A549 (cell line): Measurements from ENCODE around the gene UBA52. TPM values are rescaled to one million over a fixed set of nuclear protein-coding genes. Genes with fewer than 3 reads are reported as not detected.
A peak's percentile ranks its signal among the peaks of the same experiment; 100 is the strongest.

Experiments used
- ATAC-seq, 2 experiments: fragments of 200-7000 bp in 1 of 2; fragments of >200 bp in 1 of 2; cut with Nextera tagmentation in 1 of 2; cut with Tn5 transposase in 1 of 2; 3 replicates each; pipeline versions ENCODE4 v1.8.0 to v1.9.1; 2018 to 2020; ENCODE audit warnings: mild to moderate bottlenecking in 1 of 2, moderate library complexity in 1 of 2
- CTCF ChIA-PET: fragments of 300-600 bp; sonication (Branson Sonifier 250); formaldehyde crosslinking; extraction: SDS; loops from one replicate; lab custom pipeline; 2021; ENCODE audit warnings: antibody characterized with exemption, inconsistent platforms; lab: Yijun Ruan, JAX
- POLR2A ChIA-PET: fragments of 350-600 bp; formaldehyde crosslinking; extraction: SDS; loops from one replicate; lab custom pipeline; 2021; ENCODE audit warnings: antibody characterized with exemption, inconsistent platforms; lab: Yijun Ruan, JAX
- DNase-seq, 2 experiments: peaks; one replicate each; pipeline versions ENCODE4 v3.0.0 to v3.0.0-alpha.2; 2011 to 2016; ENCODE audit warnings: low read depth in 1 of 2, low spot score in 1 of 2
- FAIRE-seq: peaks from 2 replicates; lab custom pipeline; 2011; peaks lifted over from hg19 to GRCh38; lab: Jason Lieb, UNC
- H3K27ac ChIP-seq, 2 experiments: fragments of >200 bp; sonication (Bioruptor Twin); formaldehyde crosslinking; 3 replicates each; pipeline ENCODE4 v1.5.1; 2016 to 2017
- H3K4me1 ChIP-seq: fragments of >200 bp; sonication (Bioruptor Twin); formaldehyde crosslinking; 3 replicates; pipeline ENCODE4 v1.6.1; 2016
- H3K4me2 ChIP-seq: fragments of >200 bp; sonication (Bioruptor Twin); formaldehyde crosslinking; 3 replicates; pipeline ENCODE4 v1.6.1; 2016
- H3K4me3 ChIP-seq: fragments of >200 bp; sonication (Bioruptor Twin); formaldehyde crosslinking; 3 replicates; pipeline ENCODE4 v1.5.1; 2016
- H3K9me3 ChIP-seq: fragments of >200 bp; sonication (Bioruptor Twin); formaldehyde crosslinking; 3 replicates; pipeline ENCODE4 v1.6.1; 2016
- BHLHE40 ChIP-seq: IDR thresholded peaks from 2 replicates; pipeline ENCODE4 v1.6.1; 2012; ENCODE audit warnings: low read depth, low read length, inconsistent platforms
- CBX2 ChIP-seq: fragments of 200-600 bp; sonication (generic); IDR thresholded peaks from 2 replicates; pipeline ENCODE4 v1.6.1; 2016; ENCODE audit warnings: low read depth, mild to moderate bottlenecking, borderline replicate concordance
- CBX8 ChIP-seq: fragments of 200-600 bp; sonication (generic); IDR thresholded peaks from 2 replicates; pipeline ENCODE4 v1.6.1; 2016
- CHD2 ChIP-seq: fragments of 150-350 bp; IDR thresholded peaks from 2 replicates; pipeline ENCODE4 v1.6.1; 2014; ENCODE audit warnings: low read length; ENCODE audit not compliant: partially characterized antibody
- CHD4 ChIP-seq: fragments of 200-600 bp; sonication (generic); IDR thresholded peaks from 2 replicates; pipeline ENCODE4 v1.6.1; 2016; ENCODE audit warnings: antibody characterized with exemption, mild to moderate bottlenecking, borderline replicate concordance
- ESRRA ChIP-seq: fragments of 150-350 bp; IDR thresholded peaks from 2 replicates; pipeline ENCODE4 v1.6.1; 2014; ENCODE audit warnings: mild to moderate bottlenecking, low read length, borderline replicate concordance
- FOXS1 ChIP-seq: fragments of 250-450 bp; sonication (Bioruptor Pico); IDR thresholded peaks from 2 replicates; pipeline ENCODE4 v1.5.0; 2020; ENCODE audit warnings: mild to moderate bottlenecking, moderate library complexity
- HDAC2 ChIP-seq: fragments of 200-600 bp; sonication (generic); IDR thresholded peaks from 2 replicates; pipeline ENCODE4 v1.6.1; 2016
- JUN ChIP-seq, 2 experiments: fragments of >200 bp; sonication (Bioruptor Twin); formaldehyde crosslinking; IDR thresholded peaks; 2 replicates in 1 of 2; 3 replicates in 1 of 2; pipeline ENCODE4 v1.6.1; 2016 to 2017
- JUNB ChIP-seq: fragments of >200 bp; sonication (Bioruptor Twin); formaldehyde crosslinking; IDR thresholded peaks from 2 replicates; pipeline ENCODE4 v1.6.1; 2016
- MAFK ChIP-seq: fragments of 450-650 bp; IDR thresholded peaks from 2 replicates; pipeline ENCODE4 v1.6.1; 2014; ENCODE audit not compliant: partially characterized antibody
- NPAS2 ChIP-seq: fragments of 250-450 bp; sonication (Bioruptor Pico); IDR thresholded peaks from 2 replicates; pipeline ENCODE4 v1.8.0; 2022; ENCODE audit warnings: mild to moderate bottlenecking, moderate library complexity, borderline replicate concordance
- NR3C1 ChIP-seq: fragments of >200 bp; sonication (Bioruptor Twin); formaldehyde crosslinking; IDR thresholded peaks from 3 replicates; pipeline ENCODE4 v1.6.1; 2017
- PHF8 ChIP-seq: fragments of 200-600 bp; sonication (generic); IDR thresholded peaks from 2 replicates; pipeline ENCODE4 v1.6.1; 2016; ENCODE audit warnings: low read depth, mild to moderate bottlenecking, antibody characterized with exemption, moderate library complexity, borderline replicate concordance
- POLR2AphosphoS2 ChIP-seq: conservative IDR thresholded peaks from 2 replicates; pipeline ENCODE4 v1.6.1; 2012; ENCODE audit warnings: low read length, improper control_type of control experiment, inconsistent platforms
- RFX5 ChIP-seq: fragments of 450-650 bp; IDR thresholded peaks from 2 replicates; pipeline ENCODE4 v1.7.1; 2014; ENCODE audit warnings: antibody characterized with exemption, mild to moderate bottlenecking, moderate library complexity
- SMC3 ChIP-seq: fragments of >200 bp; sonication (Bioruptor Twin); formaldehyde crosslinking; IDR thresholded peaks from 3 replicates; pipeline ENCODE4 v1.6.1; 2018; ENCODE audit warnings: inconsistent platforms
- TFCP2L1 ChIP-seq: fragments of 250-450 bp; sonication (Bioruptor Pico); IDR thresholded peaks from 2 replicates; pipeline ENCODE4 v1.5.0; 2021; ENCODE audit warnings: mild to moderate bottlenecking
- ZC3H11A ChIP-seq: fragments of 450-650 bp; IDR thresholded peaks from 2 replicates; pipeline ENCODE4 v1.6.1; 2014; ENCODE audit warnings: antibody characterized with exemption, mild to moderate bottlenecking
- ZFP36 ChIP-seq: fragments of 450-650 bp; IDR thresholded peaks from 2 replicates; pipeline ENCODE4 v1.6.1; 2014; ENCODE audit warnings: borderline replicate concordance; ENCODE audit not compliant: partially characterized antibody
- ZSCAN20 ChIP-seq: fragments of 250-450 bp; sonication (Bioruptor Pico); IDR thresholded peaks from 2 replicates; pipeline ENCODE4 v1.8.0; 2022; ENCODE audit warnings: mild to moderate bottlenecking, moderate library complexity
- WGBS: methylation state at CpG from one replicate; pipeline ENCODE4 v1.1.6; 2017; ENCODE audit errors: missing lambda C conversion rate; 5-methylcytosine and 5-hydroxymethylcytosine counted together
- polyA plus RNA-seq, 4 experiments: library from polyadenylated mRNA; depleted of rRNA in 3 of 4; stranded (reverse); fragments of >200 nt; fragmentation: RNase III in 1 of 4; extraction: RNeasy Plus Mini Kit Qiagen cat#74134 plus additional on column Dnase treatment in 1 of 4; gene quantifications; 2 replicates in 3 of 4; 3 replicates in 1 of 4; pipeline ENCODE4 v1.2.3, GENCODE V29; 2011 to 2017
- TF ChIP-seq, protein P1 (sequence below): fragments of >200 bp; sonication (Bioruptor Twin); formaldehyde crosslinking; IDR thresholded peaks from 3 replicates; pipeline ENCODE4 v1.6.1; 2016
- TF ChIP-seq, protein P2 (sequence below): fragments of >200 bp; sonication (Bioruptor Twin); formaldehyde crosslinking; IDR thresholded peaks from 3 replicates; pipeline ENCODE4 v1.5.1; 2016
- TF ChIP-seq, protein P3 (sequence below): fragments of 150-350 bp; IDR thresholded peaks from 2 replicates; pipeline ENCODE4 v1.6.1; 2014; ENCODE audit warnings: low read depth, mild to moderate bottlenecking, low read length
- TF ChIP-seq, protein P4 (sequence below): IDR thresholded peaks from 2 replicates; pipeline ENCODE4 v1.6.1; 2012

The UBA52 gene
- polyA plus RNA-seq, 2 of the 4 experiments (the other 2 are of a cell fraction), result 888 to 942 TPM

DNA sequence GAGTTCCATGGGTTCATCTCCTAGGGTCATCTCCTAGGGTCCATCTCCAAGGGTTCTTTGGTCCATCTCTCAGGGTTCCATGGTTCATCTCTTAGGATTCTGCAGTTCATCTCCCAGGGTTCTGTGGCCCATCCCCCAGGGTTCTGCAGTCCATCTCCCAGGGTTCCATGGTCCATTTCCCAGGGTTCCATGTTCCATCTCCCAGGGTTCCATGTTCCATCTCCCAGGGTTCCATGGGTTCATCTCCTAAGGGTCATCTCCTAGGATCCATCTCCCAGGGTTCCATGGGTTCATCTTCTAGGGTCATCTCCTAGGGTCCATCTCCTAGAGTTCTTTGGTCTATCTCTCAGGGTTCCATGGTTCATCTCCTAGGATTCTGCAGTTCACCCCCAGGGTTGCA, 45.9 kb downstream of the UBA52 start (continued):
- no peak for TF ChIP-seq TFCP2L1

DNA sequence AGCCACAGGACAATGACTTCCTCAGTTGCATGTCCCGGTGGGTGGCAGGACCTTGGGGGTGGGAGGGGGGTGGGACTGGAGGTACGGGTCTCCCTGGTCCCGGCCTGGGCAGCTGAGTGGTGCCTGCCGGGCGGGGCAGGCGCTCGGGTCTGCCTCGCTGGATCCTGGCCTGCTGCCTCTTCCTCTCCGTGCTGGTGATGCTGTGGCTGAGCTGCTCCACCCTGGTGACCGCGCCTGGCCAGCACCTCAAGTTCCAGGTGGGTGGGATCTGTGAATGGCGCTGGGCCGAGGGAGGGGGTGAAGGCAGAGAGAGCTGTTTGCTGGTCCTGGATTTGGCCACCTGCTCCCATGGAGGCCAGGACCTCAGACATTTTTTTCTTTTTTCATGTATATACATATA, 46.6 kb downstream of the UBA52 start:
- no peaks in the 10 kb centered on the region for H3K9me3 ChIP-seq
- CTCF ChIA-PET, result no interaction called here
- 88% methylated on average over 4 of the region's 13 CpGs for WGBS
- H3K4me2 ChIP-seq, result no peak overlapping the region
- no peak for TF ChIP-seq CBX8
- TF ChIP-seq, all 56 proteins: peak for 0
- Histone ChIP-seq H3K27ac (no peak overlapping the region), H3K4me3 (no peak overlapping the region), H3K4me1 (0 out of 3 replicates have a peak, but pooled peaks cover under 1% of the 10 kb centered on the region)
- FAIRE-seq, result no peak
- no peak for DNase-seq
- ATAC-seq, result no peak
- POLR2A ChIA-PET, result no interaction called here

DNA sequence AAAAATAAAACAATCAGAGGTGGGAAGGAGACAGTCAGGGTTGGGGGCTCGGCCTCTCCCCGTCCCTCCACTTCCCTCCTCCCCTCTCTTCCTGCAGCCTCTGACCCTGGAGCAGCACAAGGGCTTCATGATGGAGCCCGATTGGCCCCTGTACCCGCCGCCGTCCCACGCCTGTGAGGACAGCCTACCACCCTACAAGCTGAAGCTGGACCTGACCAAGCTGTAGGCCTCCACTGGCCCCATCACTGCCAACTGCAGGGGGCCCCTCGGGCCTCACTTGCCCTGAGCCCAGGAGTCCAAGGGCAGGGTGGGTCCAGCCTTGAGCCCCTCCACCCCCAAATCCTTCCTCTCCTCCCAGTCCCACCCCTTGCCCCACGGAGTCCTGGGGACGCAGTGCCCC, 48.7 kb downstream of the UBA52 start:
- no peak for FAIRE-seq
- H3K4me3 ChIP-seq, result no peak overlapping the region
- WGBS, result 89% methylated on average over 7 of the region's 10 CpGs

DNA sequence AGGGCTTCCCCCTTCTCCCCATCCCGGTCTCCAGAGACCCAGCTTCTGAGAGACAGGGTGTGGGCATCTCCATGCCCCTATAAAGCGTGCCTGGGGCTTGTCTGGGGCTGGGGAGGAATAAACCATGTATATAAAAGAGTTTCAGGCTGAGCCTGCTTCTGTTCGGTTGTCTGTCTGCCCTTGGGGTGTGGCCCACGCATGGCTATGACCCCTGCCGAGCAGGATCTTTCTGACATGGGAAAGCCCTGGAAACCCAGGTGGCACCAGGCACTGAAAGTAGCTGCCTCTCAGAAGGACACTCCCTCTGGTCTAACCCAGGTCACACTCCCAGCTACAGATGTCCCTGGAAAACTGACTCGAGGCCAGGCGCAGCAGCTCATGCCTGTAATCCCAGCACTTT, 49.2 kb downstream of the UBA52 start:
- DNase-seq, result no peak
- FAIRE-seq, result no peak
- no peak overlapping the region for H3K4me2 ChIP-seq
- POLR2A ChIA-PET, result no interaction called here
- no peak for TF ChIP-seq PHF8
- TF ChIP-seq HDAC2, result no peak
- no peak for TF ChIP-seq ESRRA
- TF ChIP-seq SMC3, result no peak
- TF ChIP-seq NPAS2 (CRISPR knock-in tag), result no peak
- TF ChIP-seq, protein P1, sequence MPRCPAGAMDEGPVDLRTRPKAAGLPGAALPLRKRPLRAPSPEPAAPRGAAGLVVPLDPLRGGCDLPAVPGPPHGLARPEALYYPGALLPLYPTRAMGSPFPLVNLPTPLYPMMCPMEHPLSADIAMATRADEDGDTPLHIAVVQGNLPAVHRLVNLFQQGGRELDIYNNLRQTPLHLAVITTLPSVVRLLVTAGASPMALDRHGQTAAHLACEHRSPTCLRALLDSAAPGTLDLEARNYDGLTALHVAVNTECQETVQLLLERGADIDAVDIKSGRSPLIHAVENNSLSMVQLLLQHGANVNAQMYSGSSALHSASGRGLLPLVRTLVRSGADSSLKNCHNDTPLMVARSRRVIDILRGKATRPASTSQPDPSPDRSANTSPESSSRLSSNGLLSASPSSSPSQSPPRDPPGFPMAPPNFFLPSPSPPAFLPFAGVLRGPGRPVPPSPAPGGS, result no peak
- TF ChIP-seq NR3C1, result no peak
- TF ChIP-seq, protein P2, sequence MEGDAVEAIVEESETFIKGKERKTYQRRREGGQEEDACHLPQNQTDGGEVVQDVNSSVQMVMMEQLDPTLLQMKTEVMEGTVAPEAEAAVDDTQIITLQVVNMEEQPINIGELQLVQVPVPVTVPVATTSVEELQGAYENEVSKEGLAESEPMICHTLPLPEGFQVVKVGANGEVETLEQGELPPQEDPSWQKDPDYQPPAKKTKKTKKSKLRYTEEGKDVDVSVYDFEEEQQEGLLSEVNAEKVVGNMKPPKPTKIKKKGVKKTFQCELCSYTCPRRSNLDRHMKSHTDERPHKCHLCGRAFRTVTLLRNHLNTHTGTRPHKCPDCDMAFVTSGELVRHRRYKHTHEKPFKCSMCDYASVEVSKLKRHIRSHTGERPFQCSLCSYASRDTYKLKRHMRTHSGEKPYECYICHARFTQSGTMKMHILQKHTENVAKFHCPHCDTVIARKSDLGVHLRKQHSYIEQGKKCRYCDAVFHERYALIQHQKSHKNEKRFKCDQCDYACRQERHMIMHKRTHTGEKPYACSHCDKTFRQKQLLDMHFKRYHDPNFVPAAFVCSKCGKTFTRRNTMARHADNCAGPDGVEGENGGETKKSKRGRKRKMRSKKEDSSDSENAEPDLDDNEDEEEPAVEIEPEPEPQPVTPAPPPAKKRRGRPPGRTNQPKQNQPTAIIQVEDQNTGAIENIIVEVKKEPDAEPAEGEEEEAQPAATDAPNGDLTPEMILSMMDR, result no peak
- TF ChIP-seq FOXS1, result no peak
- TF ChIP-seq, protein P3, sequence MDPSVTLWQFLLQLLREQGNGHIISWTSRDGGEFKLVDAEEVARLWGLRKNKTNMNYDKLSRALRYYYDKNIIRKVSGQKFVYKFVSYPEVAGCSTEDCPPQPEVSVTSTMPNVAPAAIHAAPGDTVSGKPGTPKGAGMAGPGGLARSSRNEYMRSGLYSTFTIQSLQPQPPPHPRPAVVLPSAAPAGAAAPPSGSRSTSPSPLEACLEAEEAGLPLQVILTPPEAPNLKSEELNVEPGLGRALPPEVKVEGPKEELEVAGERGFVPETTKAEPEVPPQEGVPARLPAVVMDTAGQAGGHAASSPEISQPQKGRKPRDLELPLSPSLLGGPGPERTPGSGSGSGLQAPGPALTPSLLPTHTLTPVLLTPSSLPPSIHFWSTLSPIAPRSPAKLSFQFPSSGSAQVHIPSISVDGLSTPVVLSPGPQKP, result no peak
- no peaks in the 10 kb centered on the region for H3K9me3 ChIP-seq
- H3K4me1 ChIP-seq, result no peaks in the 10 kb centered on the region
- CTCF ChIA-PET, result interaction anchor here (0.7 kb wide), 4 partner anchors 100 to 525 kb away, joined by 3 to 4 read pairs (median 3); no protein-coding TSS in a partner anchor
- WGBS, result 70% methylated on average over 5 of the region's 7 CpGs
- H3K27ac ChIP-seq, result no peak overlapping the region
- no peak for ATAC-seq
- no peak overlapping the region for H3K4me3 ChIP-seq

More for the DNA sequence above, 48.7 kb downstream of the UBA52 start:
- ChIA-PET POLR2A (no interaction called here), CTCF (no interaction called here)
- no peak for DNase-seq
- Histone ChIP-seq H3K4me2 (no peak overlapping the region), H3K27ac (no peak overlapping the region)
- TF ChIP-seq RFX5, result no peak
- TF ChIP-seq ZFP36, result no peak
- TF ChIP-seq, all 56 proteins: peak for 0
- Histone ChIP-seq H3K4me1 (no peaks in the 10 kb centered on the region), H3K9me3 (no peaks in the 10 kb centered on the region)
- no peak; a peak in 1 of 6 replicates for ATAC-seq

DNA sequence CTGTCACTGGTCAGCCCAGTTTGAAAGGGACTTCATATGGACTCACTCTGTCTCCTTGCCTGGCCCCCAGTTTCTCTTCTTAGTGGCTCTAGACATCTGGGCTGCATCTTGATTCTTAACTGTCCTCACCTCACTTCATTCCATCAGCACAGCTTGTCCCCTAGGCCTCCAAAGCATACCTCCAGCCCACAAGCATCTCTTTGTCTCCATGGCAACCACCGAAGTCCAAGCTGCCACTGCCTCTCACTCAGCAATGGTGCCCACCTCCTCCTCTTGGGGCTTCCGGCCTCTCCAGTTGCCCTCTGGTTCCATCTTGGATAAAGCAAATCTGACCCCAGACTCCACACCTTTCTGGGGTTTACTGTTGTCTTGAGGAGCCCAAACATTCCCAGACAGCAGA, 55.2 kb downstream of the UBA52 start:
- Histone ChIP-seq H3K4me2 (no peak overlapping the region), H3K27ac (no peak overlapping the region), H3K4me3 (no peak overlapping the region), H3K9me3 (no peaks in the 10 kb centered on the region), H3K4me1 (no peaks in the 10 kb centered on the region)
- DNase-seq (no peak), FAIRE-seq (no peak), ATAC-seq (peak in 1 of 2 experiments; percentile 30; a peak in 1 of 6 replicates)
- ChIA-PET CTCF (no interaction called here), POLR2A (no interaction called here)
- WGBS, result 57% methylated on average over 2 of the region's 2 CpGs
- TF ChIP-seq HDAC2, result no peak
- no peak for TF ChIP-seq CHD4
- TF ChIP-seq BHLHE40, result no peak
- TF ChIP-seq ZFP36, result no peak
- no peak for TF ChIP-seq CBX2
- TF ChIP-seq CHD2, result no peak
- TF ChIP-seq ZSCAN20 (CRISPR knock-in tag), result no peak
- no peak for TF ChIP-seq ZC3H11A
- TF ChIP-seq JUNB, result no peak
- no peak for TF ChIP-seq POLR2AphosphoS2
- TF ChIP-seq CBX8, result no peak
- TF ChIP-seq, protein P4, sequence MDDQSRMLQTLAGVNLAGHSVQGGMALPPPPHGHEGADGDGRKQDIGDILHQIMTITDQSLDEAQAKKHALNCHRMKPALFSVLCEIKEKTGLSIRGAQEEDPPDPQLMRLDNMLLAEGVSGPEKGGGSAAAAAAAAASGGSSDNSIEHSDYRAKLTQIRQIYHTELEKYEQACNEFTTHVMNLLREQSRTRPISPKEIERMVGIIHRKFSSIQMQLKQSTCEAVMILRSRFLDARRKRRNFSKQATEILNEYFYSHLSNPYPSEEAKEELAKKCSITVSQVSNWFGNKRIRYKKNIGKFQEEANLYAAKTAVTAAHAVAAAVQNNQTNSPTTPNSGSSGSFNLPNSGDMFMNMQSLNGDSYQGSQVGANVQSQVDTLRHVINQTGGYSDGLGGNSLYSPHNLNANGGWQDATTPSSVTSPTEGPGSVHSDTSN, result no peak
- TF ChIP-seq MAFK, result no peak
- no peak for TF ChIP-seq JUN (IDR thresholded peaks at IDR 0.05)
- TF ChIP-seq SMC3, result no peak
